Measurements from ENCODE around the gene LPIN1.

The LPIN1 gene

DNA sequence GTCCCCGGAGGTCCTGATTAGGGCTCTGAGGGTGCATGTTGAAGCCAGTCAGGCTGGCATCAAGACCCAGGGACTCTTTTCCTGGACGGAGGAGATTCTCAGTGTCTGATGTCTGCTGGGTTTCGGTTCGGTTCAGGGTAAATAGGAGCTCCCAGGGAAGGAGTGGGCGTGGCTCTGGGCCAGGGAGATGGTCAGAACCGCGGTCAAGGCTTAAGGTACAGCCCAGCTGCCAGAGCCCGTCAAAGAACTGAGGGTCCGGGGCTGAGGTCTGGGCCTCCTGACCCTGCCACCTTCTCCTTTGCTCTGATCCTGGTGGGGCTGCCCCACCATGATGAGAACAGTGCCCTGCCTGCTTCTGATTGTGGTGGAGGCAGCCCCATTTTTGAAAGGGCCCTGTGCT is 39.8 kb downstream of the LPIN1 start:
- DNase-seq = no peak

DNA sequence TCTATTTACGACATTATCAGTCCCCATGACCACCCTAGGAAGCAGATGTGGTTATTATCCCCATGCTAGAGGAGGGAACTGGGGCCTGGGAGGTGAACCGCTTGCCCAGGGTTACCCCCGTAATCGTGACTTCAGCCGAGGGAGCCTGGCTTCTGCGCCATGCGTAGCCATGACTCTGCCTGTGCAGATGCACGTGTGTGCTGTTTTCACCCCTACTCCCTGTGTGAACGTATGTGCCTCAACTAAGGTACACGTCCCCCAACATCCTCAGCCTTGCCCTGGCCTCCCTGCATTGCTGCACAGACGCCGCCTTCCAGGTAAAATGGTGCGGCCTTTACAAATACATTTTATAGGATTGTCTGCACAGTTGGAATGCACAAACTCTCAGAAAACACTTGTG is 40.2 kb downstream of the LPIN1 start:
- no peak for DNase-seq

DNA sequence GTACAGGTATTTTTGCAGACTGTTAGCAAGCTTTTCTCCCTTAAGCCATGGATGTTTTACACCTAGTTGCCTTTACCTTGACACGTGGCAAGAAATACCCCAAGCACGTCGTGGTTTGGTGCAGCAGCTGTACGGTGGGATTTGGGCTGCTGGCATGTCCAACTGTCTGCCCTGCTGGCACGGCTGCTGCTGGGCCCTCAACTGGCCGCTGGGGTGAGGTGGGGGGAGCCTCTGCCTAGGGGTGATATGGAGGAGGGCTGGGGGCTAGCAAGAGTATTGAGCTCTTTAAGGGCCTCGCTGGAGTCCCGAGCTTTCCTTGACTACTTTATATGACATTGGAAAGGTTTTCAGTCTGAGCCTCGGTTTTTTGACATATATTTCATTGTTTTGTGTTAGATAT is 41.6 kb downstream of the LPIN1 start:
- DNase-seq = no peak

DNA sequence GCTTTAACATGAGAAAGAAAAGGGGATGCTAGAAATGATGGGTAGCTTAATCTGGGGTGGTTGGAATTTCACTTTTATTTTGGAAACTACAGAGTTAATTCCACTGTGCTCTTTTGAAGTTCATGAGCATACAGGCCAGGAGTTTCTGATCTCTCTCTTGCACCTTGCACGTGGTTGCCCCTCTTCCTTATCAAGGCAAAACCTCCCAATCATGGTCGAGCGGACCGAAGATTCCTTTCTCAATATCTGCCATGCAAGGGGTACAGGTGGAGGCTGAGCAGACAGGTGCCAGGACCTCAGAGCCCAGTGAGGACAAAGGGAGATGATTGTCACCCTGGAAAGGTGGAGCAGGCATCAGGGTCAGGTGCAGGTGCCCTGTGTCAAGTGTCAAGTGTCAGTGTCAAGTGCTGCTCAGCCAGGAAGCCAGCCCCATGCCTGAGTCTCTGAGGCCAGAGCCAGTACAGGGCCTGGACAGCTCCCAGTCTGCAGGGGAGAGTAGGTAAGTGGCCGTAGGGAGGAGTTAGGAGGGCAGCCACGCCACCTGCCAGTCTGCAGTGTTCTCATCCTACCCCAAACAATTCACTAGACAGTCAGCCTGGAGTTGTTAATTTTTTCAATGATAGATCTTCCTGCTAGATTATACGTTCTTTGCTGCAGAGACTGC is 42.2 kb downstream of the LPIN1 start:
- DNase-seq = no peak

DNA sequence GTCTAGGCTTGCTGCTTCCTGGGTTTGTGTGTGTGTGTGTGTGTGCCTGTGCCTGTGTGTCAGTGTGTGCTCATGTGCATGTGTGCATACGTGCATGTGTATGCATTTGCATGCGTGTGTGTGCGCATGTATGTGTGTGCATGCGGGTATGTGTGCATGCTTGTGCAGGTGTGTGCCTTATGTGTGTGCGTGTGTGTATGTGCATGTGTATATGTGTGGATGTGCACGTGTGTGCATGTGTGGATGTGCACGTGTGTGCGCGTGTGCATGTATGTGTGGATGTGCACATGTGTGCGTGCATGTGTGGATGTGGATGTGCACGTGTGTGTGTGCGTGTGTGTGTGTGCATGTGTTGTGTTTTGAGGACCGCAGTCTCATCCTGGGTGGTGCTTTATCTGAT is 42.8 kb downstream of the LPIN1 start:
- no peak for DNase-seq

DNA sequence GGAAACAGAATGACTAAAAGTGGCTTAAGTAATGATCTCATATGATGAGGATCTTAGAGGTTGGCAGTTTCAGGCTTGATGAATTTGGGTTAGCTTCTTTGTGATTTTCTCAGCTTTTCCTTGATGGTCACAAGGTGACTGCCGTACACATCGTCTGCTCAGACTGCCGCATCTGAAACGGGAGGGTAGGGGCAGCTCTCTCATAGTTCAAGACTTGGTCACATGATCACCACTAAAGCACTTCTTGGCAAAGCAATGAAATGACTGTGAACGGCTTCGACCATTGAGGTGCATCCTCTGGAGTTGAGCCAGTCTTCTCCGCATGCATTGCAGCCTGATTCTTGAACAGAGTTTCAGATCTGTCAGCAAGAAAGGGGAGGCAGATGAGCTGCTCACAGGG is 43.8 kb downstream of the LPIN1 start:
- DNase-seq = no peak

DNA sequence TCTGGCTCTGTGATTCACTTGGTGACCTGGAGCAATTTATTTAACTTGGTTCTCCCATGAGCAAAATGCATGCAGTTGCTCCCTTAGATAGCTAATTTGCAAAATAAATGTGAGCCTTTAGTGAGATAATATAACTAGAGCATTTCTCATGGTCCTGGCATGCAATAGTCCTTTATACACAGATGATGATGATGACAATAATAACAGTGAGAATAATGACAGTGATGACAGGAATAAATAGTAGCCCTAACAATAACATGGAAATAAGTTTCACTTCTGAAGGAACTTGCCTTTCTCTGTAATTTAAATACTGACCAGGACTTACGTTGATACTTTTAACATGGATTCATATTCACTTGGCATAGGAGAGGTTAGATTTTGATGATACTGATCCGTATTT is 49.2 kb downstream of the LPIN1 start:
- DNase-seq = no peak

DNA sequence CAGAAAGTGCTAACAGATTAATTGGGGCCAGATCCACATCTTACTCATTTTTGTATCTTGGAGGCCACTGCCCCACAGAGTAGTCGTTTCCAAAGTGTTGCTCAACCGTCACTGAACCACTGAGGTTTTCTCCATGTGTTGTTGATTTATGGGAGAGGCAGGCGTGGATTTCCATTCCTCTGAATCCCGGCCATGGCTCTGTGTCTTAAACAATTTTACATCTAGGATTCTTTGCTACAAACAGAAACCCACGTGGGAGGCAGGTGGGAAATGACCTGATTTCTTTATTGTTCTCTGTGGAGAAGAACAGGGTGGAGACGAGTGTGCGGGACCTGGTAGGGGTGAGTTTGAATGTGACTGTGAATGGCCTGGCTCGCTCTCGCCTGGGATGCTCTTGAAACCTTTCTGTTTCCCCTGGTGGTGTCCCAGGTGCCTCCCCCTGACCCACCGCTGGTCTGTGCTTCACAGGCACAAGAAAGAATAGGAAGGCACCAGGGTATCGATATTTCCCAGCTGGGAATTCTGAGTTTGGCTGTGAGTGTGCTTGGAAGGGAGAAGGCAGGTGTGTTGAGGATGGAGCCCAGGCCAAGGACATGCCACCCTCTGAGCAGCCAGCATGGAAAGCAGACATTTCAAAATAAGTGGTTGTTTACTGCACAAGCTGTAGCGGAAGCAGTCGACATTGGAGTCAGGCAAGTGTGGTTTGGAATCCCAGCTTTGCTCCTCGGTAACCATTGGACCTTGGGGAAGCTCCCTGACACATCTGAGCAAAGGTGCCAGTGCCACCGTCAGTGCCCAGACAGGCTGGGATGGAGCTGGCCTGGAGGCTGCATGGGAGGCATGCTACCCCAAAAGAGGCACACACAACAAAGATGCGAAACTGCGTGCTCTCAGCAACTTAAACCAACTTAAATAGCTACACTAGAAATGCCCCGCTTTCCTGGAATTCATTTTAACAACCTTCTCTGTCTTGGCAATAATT is 50.0 kb downstream of the LPIN1 start:
- DNase-seq = no peak

DNA sequence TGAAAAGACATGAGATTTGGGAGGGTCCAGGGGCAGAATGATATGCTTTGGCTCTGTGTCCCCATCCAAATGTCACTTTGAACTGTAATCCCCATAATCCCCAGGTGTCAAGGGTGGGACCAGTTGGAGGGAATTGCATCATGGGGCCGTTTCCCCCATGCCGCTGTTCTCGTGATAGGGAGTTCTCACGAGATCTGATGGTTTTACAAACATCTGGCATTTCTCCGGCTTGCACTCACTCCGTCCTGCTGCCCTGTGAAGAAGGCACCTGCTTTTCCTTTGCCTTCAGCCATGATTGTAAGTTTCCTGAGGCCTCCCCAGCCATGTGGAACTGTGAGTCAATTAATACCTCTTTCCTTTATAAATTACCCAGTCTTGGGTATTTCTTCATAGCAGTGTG is 51.4 kb downstream of the LPIN1 start:
- DNase-seq = no peak

DNA sequence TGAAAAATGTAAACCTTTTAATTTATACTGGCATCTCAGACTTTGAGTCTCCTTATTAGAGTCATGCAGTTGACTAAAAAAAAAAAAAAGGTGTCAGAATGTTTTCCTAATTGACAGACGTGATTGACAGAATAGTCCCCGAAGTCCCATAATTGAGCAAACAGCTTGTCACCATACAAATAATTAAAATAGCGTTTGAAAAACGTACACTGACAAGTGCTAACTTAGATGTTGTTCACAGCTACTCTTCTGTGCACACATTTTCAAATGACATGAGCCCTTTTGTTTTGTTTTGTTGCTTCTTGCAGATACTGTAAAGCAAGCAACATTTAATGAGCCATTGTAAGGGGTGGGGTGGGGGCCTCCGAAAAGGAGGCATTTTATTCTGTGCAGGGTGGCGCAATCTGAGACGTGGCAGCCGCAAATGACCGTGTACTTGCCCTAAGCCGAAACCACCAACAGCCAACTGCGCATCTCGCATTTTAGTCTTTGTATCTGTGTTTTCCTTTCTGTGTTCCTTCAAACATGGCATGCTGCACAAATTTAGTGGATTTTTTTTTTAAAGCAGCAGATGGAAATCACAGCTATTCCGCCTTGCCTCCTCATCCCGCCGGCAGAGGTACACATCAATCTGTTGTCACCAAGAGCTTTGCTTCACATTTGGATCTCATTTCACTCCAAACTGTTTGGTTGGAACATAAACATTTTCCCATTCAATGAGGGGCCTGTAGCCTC is 52.4 kb downstream of the LPIN1 start:
- DNase-seq = no peak

DNA sequence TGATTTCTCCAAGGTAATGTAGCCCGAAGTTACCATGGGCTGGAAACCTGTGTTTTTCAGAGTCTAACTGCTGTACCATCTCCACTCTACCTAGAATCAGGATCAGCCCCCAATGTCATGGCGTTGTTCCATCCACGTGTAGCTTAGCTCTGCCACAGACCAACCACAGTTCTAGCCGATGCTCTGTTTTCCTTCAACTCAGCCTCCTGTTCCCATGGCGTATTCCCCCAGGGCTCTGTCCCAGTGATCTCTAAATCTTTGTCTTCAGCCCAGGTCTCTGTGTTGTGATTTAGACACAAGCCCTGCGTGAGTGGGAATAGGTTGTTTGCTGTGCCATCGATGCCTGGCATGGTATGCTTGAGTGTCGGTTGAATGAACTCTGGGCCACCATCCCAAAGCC is 53.4 kb downstream of the LPIN1 start:
- no peak for DNase-seq

DNA sequence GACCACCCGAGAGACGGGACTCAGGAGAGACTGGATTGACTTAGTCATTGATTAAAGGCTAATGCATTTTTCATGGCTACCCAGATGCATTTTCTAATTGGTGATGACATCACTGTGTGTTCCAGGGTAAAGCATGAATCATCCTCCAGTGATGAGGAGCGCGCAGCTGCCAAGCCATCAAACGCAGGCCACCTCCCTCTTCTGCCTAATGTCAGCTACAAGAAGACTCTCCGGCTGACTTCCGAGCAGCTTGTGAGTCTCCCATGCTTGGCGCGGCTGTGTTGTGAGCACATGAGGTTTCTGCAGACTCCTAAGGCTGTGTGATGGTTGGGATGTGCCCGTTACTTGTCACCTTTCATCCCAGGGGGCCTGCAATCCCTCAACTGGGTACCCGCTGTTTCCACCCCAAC is 56.4 kb downstream of the LPIN1 start:
- no peak for DNase-seq

DNA sequence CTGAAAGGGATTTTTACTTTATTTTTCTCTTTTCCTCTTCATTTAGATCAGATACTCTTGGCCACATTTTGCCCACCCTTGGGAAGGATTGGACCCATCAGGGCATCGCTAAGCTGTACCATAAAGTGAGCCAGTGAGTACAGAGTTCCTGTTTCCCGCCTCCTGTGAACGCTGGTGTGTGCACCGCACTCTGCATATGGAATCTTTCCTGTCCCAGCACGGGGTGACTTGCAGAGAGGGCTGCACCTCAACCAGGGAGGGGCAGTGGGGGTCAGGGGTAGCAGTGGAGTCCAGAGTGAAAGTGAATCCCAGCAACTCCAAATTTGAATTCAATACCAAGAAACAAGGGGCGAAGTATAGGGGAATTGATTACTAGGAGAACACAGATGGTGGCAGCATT is 58.6 kb downstream of the LPIN1 start:
- no peak for DNase-seq

DNA sequence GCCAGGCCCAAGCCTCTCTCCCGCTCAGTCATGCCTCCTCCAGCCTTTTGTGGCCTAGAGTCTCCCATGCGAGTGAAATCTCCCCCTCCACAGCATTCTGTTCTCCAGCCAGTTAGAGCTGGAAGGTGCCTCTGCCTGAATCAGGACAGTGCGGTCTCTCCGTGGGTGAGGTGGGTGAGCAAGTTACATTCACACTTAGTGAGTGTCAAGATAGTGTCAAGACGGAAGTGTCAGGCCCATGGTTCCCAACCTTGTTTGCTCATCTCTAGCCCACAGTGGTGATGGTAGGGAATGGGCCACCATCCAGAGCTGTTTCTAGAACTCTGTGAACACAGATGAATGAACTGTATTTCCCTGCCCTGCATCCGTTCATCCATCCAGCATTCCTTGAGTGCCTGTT is 59.5 kb downstream of the LPIN1 start:
- DNase-seq = no peak

DNA sequence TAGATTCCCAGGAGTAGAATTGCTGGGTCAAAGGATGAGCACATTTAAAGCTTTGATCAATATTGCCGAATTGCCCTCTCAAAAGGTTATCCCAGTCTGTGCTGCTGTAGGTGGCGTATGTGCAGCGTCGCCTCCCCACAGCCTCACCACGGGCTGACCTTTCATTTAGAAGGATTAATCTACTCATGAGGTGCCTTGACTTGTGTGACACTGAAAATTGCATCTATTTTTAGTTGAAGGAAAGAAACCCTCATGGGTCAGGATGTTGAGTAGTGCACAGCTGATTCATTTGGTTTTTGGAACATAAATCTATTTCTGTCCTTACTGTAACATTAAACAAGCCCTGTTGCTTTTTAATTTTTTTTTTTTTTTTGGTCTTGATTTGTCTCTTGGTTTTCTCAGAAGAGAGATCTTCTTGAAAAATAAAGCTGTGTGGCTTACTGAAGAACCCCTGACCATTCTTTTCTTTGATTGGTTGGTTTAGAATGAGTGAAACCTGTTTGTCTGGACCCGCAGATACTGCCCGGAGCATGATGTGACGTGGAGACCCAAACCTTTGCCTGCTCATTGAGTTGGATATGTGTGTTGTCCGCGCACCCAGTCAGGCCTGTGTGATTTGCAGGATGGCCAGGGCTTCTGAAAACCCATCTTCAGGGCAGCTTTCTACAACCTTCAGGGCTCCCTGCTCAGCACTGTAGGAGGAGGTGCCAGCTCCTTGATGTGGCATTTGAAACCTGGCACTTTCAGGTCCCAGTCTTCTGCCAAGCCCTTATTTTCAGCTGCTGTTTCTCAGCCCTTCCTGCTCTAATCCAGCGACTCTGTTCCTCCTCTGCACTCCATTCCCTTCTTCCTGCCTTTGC is 61.0 kb downstream of the LPIN1 start:
- DNase-seq = no peak

DNA sequence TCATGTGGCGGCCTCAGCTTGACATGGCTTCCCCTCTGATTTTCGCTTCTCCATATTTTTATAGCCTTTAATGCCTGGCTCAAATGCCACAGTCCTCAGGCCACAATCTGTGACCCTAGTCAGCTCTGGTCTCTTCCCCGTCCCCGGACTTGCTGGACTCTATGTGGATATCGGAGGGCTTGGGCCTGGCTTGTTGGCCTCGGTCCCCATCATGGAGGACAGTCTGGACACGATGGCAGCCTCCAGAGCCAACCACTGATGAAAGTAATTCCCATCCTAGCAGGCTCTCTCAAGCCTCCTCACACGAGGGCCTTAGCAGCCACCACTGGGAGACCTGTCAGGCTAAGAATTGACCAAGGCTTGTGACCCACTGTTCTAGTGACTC is 61.6 kb downstream of the LPIN1 start:
- DNase-seq = no peak

DNA sequence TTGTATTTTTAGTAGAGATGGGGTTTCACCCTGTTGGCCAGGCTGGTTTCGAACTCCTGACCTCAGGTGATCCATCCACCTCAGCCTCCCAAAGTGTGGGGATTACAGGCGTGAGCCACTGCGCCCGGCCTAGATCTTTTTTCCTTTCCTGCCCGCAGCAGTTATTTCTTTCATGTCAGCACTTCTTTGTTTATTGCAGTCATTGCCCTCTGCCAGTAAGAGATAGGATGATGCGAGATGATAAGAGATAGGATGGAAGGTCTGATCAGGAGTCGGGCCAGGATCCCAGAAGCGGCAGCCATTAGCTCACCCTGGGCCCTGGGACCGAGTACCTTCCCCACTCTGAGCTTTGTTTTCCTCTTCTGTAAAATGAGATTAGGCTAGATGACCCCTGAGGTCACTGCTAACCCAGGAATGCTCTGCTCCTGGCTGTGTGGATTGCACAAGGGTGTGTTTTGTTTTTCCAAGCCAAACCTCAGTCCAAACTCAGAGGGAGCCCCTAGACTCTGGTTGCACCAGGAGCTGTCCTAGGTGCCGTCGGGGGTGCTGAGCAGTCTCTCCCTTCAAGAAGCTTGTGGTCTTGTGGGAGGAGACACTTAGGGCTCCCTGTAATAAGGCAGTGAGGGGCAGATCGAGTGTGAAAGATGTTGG is 63.3 kb downstream of the LPIN1 start:
- no peak for DNase-seq

DNA sequence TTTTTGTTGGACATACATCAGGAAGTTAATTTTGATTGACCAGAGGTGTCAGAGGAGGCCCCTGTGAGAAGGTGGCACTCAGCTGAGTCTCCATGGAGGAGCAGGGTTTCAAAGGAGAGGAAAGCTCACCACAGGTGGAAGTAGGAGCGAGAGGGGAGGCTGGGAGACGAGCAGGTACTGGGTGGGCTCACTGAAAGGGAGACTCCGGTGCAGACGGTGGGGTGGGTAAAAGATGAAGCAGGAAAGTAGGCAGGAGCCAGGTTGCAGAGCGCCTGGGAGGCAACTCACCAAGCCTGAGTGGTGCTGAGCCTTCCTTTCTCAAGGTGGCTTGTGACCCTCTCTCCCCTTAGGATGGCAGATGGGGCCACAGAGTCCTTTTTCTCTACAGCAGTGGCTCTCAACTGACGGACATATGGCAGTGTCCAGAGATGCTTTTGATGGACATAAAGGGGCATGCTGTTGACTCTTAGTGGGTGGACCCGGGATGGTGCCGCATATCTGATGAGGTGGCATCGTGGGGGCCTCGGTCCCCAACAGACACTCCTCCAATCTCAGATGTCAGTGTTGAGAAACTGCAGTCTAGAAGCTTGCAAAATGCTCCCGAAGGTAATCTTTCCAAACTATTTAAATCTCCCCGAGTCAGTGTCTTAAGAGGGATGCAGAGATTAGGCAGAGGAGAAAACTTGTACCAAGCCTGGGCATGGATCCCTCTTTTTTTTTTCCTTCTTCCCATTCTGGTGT is 64.0 kb downstream of the LPIN1 start:
- no peak for DNase-seq

DNA sequence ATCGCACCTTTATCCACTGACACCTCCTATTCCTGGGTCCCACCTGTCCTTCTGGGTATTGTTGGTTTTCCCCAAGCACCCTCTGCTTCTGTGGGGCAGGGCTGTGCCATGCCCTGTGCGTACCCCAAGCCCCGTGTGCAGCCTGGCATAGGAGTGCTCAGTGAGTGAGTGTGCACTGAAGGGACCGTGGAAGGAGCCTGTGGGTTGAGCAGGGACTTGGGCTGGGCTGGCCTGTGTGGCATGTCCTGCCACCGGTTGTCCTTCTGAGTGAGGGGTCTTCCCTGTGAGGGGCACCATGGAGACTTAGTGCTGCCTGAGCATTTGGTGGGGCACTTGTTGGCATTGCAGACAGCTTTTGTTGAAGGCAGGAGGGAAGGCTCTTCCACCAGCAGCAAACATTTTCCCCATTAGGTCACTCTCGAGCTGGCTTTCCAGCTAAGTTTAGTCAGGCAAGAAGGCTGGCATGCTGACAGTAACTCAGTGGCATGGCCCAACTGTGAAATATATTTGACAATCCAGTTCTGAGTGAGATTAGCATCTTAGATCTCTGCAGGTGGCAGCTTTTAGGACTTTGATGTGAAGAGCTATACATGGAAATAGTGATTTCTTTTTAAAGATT is 64.7 kb downstream of the LPIN1 start:
- no peak for DNase-seq

DNA sequence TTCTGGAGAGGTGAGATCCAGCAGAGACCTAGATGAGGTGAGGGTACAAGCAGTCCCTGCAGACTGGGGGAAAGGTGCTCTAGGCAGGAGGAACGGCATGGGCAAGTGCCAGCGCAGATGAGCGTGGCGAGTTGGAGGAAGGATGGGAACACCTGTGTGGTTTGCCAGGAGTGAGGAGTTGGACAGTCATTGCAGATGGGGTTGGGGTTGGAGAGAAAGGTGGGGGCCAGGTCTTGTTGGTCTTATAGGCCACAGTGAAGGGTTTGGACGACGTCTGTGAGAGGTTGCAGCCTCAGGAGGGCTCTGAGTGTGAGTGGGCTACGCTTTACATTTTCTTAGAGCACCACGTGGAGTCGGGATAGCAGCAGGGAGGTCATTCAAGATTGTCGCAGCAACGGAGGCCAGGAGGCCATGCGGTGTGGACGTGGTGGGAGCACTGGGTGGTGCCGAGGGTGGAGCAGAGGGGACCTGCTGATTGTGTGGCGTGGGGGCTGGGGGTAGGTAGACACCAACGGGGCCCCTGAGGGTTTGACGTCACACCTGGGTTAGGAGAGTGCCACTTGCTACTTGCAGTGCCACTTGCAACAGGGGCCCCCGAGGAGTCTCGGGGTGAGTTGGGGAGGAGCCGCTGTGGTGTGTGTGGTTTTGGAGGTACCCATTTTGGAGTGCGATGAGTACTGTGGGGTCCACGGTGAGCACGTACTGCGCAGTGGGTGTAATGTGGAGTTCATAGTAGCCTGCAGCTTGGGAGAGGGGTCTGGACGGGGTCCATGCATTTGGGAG is 66.2 kb downstream of the LPIN1 start:
- no peak for DNase-seq
